PFSK-1 (cell line): ENCODE measurements around the gene ICE2.

Experiments
- SIN3A ChIP-seq: IDR thresholded peaks from 2 replicates; pipeline ENCODE4 v1.6.1; 2012; ENCODE audit warnings: mild to moderate bottlenecking, low read length, moderate library complexity, borderline replicate concordance; ENCODE audit not compliant: insufficient read depth
- TAF1 ChIP-seq: IDR thresholded peaks from 2 replicates; pipeline ENCODE4 v1.6.1; 2012; ENCODE audit warnings: low read length, control low read depth, borderline replicate concordance; ENCODE audit not compliant: insufficient read depth

DNA sequence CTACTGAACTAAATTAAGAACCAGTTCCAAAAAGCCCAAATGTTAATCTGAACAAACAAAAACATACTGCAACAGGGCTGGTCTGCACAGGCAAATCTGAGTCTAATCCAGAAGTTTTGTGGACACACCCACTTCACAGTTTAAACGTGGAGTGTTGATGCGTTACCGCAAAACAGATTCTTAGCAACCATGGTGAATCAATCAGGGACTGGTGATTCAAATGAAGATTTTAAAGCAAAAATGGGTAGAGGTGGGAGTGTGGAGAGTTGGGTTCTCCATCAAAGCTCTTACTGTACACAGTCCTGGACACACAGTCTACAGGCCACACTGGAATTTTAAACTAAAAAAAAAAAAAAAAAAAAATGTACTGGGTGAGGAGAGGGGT, 86.3 kb downstream of the ICE2 start:
- no peak for TF ChIP-seq TAF1
- no peak for TF ChIP-seq SIN3A
